ENCODE data around the gene TNP2. TPM values are rescaled to one million over a fixed set of nuclear protein-coding genes. Genes with fewer than 3 reads are reported as not detected.
"Not testable (repeated sequence)": the region's sequence is repeated elsewhere in the genome, so short reads cannot be mapped to it uniquely, and the experiment has no call there.

Gene TNP2
- total and polyA plus RNA-seq, 2 experiments from 2014 or later = not detected

DNA sequence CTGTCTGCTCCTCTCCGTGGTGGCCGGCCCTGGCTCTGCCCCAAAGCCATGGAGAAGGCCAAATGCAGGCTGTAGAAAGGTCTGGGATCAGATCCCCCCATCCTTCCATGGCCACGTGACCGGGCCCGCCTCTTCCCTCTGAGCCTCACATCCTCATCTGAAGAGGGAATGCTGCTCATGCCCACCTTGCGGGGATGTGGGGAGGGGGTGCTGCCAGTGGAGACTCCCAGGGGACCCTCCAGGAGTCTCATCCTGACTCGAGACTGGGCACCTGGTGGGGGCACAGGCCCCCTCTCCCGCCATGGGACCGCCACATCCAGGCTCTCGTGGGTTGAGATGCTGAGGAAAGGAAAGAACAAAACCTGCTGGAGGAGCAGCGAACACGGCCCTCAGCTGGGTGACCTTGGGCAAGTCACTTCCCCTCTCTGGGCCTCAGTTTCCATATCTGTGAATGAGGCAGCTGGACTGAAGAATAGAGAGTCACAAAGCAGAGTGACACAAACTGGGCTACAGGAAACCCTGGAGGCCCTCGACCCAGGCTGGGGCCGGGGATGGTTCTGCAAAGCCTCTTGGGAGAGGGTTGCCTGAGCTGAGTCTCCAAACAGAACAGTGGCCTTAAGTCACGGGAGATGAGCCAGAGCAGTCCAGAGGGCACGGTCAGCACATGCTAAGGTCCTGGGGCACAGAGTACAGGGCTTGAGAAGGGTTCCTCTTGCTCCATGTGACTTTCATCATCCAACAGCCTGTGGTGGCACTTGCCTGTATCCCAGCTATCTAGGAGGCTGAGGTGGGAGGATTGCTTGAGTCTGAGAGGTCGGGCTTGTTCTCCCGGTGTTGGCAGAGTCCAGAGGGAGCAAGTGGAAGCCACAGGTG is 43.2 kb downstream of the TNP2 start:
- DNase-seq (ENCODE audit: low read depth in 1 of 2, low spot score in 1 of 2) = no peak
- Histone ChIP-seq H3K36me3 (no peaks in the 10 kb centered on the region), H3K9me3 (ENCODE audit: low read depth) (no peaks in the 10 kb centered on the region), H3K4me1 (ENCODE audit: low read depth) (no peaks in the 10 kb centered on the region), H3K27me3 (no peaks in the 10 kb centered on the region), H3K4me3 (no peak overlapping the region), H3K27ac (no peak overlapping the region)
- TF ChIP-seq, protein P1, sequence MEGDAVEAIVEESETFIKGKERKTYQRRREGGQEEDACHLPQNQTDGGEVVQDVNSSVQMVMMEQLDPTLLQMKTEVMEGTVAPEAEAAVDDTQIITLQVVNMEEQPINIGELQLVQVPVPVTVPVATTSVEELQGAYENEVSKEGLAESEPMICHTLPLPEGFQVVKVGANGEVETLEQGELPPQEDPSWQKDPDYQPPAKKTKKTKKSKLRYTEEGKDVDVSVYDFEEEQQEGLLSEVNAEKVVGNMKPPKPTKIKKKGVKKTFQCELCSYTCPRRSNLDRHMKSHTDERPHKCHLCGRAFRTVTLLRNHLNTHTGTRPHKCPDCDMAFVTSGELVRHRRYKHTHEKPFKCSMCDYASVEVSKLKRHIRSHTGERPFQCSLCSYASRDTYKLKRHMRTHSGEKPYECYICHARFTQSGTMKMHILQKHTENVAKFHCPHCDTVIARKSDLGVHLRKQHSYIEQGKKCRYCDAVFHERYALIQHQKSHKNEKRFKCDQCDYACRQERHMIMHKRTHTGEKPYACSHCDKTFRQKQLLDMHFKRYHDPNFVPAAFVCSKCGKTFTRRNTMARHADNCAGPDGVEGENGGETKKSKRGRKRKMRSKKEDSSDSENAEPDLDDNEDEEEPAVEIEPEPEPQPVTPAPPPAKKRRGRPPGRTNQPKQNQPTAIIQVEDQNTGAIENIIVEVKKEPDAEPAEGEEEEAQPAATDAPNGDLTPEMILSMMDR (IDR thresholded peaks at IDR 0.05; ENCODE audit: low read depth, low read length) = no peak

DNA sequence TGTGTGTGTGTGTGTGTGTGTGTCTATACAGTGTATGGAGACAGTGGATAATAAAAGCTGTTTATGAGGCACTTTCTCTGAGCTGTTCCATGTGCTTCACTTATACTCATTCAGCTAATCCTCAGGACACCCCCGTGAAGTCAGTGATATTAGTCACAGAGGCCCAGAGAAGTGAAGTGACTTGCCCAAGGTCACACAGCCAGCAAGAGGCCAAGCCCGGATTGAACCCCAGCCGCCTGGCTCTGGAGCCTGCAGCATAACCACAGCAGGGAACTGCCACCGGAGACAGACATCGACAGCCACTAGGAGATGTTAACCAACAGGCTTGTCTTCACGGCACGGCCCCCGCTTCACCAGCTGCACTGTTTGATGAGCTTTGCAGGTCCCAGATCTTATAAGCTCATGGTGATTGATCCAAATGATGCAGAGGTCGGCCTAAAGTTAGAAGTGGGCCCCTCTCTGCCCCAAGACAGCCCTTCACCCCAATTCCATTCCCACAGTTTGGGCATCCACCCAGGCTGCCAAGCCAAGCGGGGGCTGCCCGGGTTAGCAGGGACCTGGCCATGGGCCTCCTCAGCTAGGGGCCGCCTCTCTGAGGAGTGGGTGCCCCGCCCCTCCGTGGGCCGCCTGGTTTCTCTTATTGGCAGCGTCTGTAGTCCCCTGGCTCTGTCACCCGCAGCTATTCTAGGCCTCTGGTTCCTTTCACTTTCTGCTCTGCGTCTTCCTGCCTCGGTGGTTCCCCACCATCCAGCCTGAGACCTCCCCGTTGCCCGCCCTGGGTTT is 44.0 kb downstream of the TNP2 start:
- Histone ChIP-seq H3K4me3 (no peak overlapping the region), H3K27ac (no peak overlapping the region), H3K36me3 (no peaks in the 10 kb centered on the region), H3K9me3 (ENCODE audit: low read depth) (no peaks in the 10 kb centered on the region), H3K27me3 (no peaks in the 10 kb centered on the region), H3K4me1 (ENCODE audit: low read depth) (no peaks in the 10 kb centered on the region)
- no peak for DNase-seq (ENCODE audit: low read depth in 1 of 2, low spot score in 1 of 2)
- TF ChIP-seq, protein P1 (IDR thresholded peaks at IDR 0.05; ENCODE audit: low read depth, low read length) = no peak

DNA sequence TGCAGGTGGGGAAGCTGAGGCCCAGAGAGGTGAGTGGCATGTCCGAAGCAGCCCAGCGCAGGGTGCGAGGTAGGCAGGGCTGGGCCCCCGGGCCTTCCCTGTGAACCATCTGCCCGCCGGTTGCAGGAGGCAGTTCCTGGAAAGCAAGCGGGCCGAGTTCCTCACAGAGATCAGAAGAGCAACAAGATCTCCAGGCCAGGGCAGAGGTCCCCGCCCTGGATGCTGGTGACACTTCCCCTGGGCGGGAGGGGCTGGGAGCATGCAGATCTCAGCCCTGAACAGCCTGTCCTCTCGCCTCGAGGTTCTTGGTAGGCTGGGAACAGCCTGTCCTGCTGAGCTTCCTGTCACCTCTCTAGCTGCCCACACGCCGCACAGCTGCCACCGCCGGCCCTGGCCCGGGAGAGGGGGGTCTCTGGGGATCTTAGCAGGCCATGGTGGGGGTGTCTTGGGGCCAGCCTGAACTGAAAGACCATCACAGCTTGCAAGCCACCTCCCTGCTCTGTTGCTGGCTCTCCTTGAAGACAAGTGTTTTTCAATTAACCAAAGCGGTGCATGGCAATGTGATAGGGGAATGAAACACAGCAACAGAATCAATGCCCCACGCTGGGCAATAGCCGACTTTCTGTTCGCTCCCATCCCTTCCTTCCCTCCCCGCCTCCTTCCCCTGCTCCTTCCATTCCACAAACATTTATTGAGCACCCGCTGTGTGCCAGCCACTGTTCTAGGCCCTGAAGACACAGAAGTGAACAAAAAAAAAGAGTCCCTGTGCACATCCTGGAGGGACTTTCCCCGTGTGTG is 44.8 kb downstream of the TNP2 start:
- DNase-seq (ENCODE audit: low read depth in 1 of 2, low spot score in 1 of 2) = peak in 1 of 2 donors; percentile 38
- H3K9me3 ChIP-seq (ENCODE audit: low read depth) = no peaks in the 10 kb centered on the region
- H3K27me3 ChIP-seq = no peaks in the 10 kb centered on the region
- H3K4me3 ChIP-seq = no peak overlapping the region
- TF ChIP-seq, protein P1 (IDR thresholded peaks at IDR 0.05; ENCODE audit: low read depth, low read length) = no peak
- H3K36me3 ChIP-seq = no peaks in the 10 kb centered on the region
- H3K4me1 ChIP-seq (ENCODE audit: low read depth) = no peaks in the 10 kb centered on the region
- no peak overlapping the region for H3K27ac ChIP-seq

DNA sequence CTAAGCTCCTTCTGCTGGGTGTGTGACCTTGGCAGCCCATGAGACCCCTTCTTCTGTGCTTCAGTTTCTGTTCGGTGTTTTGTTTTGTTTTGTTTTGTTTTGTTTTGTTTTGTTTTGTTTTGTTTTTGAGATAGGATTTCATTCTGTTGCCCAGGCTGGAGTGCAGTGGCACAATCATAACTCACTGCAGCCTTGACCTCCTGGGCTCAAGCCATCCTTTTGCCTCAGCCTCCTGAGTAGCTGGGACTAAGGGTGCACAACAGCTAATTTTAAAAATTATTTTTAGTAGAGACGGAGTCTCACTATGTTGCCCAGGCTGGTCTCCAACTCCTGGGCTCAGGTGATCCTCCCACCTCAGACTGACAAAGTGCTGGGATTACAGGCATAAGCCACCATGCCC is 48.6 kb downstream of the TNP2 start:
- not testable (repeated sequence) for H3K27me3 ChIP-seq; H3K27ac ChIP-seq; H3K4me1 ChIP-seq (ENCODE audit: low read depth); DNase-seq (ENCODE audit: low read depth in 1 of 2, low spot score in 1 of 2); H3K9me3 ChIP-seq (ENCODE audit: low read depth); H3K4me3 ChIP-seq; H3K36me3 ChIP-seq

DNA sequence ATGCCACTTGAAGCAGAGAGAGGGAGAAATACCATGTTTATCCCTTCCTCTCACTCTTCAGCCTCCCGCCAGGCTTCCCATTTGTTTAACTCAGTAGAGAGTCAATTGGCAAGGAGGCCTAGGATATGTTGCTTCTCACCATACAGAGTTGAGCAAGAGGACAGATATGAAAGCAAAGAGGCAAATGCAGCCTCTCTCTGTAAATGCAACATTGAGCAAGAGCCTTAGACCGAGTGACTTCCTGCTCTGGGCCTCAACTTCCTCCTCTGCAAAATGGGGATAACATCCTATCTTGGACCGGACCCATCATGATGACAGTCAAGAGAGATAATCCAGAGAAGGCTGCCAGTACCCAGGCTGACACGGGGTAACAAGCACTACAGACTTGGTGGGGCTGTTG is 49.9 kb downstream of the TNP2 start:
- Histone ChIP-seq H3K4me1 (ENCODE audit: low read depth) (no peaks in the 10 kb centered on the region), H3K27ac (no peak overlapping the region), H3K9me3 (ENCODE audit: low read depth) (no peaks in the 10 kb centered on the region), H3K36me3 (no peaks in the 10 kb centered on the region), H3K4me3 (no peak overlapping the region), H3K27me3 (no peaks in the 10 kb centered on the region)
- TF ChIP-seq, protein P1 (IDR thresholded peaks at IDR 0.05; ENCODE audit: low read depth, low read length) = no peak
- DNase-seq (ENCODE audit: low read depth in 1 of 2, low spot score in 1 of 2) = peak in 1 of 2 donors; percentile 57

Data from cardiac muscle cell (in vitro differentiated cells and primary cell).